H1 (cell line): ENCODE measurements around the gene SPATS2L. TPM values are rescaled to one million over a fixed set of nuclear protein-coding genes. Genes with fewer than 3 reads are reported as not detected.

ENCODE experiments used
- CEBPB ChIP-seq: IDR thresholded peaks from 2 replicates; pipeline ENCODE4 v1.6.1; 2012; ENCODE audit warnings: low read depth, low read length
- CTCF ChIP-seq, 3 experiments: IDR thresholded peaks; 1 replicate in 2 of 3; 2 replicates in 1 of 3; pipeline versions ENCODE4 v1.5.1 to v1.6.1; 2011; ENCODE audit warnings: low read length in 3 of 3, mild to moderate bottlenecking in 3 of 3, inconsistent platforms in 2 of 3, low read depth in 1 of 3, moderate library complexity in 1 of 3; ENCODE audit not compliant: insufficient read depth in 1 of 3; ENCODE audit errors: control extremely low read depth in 1 of 3
- polyA plus RNA-seq, 7 experiments: library from polyadenylated mRNA; depleted of rRNA in 3 of 7; stranded (reverse) in 5 of 7; unstranded in 2 of 7; fragments of >200 nt in 5 of 7; fragments of 200-250 nt in 2 of 7; gene quantifications; 1 replicate in 5 of 7; 2 replicates in 1 of 7; 4 replicates in 1 of 7; pipeline versions ENCODE4 v1.2.1 to v1.2.3, GENCODE V29; 2011 to 2013; ENCODE audit warnings: missing spikeins in 2 of 7, mixed read lengths in 2 of 7
- total RNA-seq: library from RNA; stranded (reverse); fragmentation: NEBNext Ultra II Directional; extraction: Animal tissue kit (Norgen Biotek cat#: 25700); gene quantifications from 2 replicates; pipeline ENCODE4 v1.2.1, GENCODE V29; 2021

SPATS2L gene
- total and polyA plus RNA-seq, 2 of the 8 experiments (the other 6 are each of a cell fraction or from before 2014, with no cell fraction given): 67.3 to 189 TPM

- TF ChIP-seq CTCF (IDR thresholded peaks at IDR 0.05; ENCODE audit: control extremely low read depth in 1 of 3, insufficient read depth in 1 of 3, low read depth in 1 of 3, low read length in 3 of 3) (no peak), CEBPB (no peak)
Measured at GRCh38 chr2:200329384-200329783, 22.9 kb downstream of the SPATS2L start (continued).
